ENCODE measurements around the gene AADACL3. TPM values are rescaled to one million over a fixed set of nuclear protein-coding genes. Genes with fewer than 3 reads are reported as not detected.

Gene AADACL3, protein sequence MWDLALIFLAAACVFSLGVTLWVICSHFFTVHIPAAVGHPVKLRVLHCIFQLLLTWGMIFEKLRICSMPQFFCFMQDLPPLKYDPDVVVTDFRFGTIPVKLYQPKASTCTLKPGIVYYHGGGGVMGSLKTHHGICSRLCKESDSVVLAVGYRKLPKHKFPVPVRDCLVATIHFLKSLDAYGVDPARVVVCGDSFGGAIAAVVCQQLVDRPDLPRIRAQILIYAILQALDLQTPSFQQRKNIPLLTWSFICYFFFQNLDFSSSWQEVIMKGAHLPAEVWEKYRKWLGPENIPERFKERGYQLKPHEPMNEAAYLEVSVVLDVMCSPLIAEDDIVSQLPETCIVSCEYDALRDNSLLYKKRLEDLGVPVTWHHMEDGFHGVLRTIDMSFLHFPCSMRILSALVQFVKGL
- total RNA-seq (2016; rRNA removed; fragmentation: Illumina TruSeq; extraction: Trizol) (not detected in 2 replicates), polyA plus RNA-seq (2011; rRNA removed) (0.01 TPM in 1 of 2 replicates, not detected in the other), polyA minus RNA-seq (2011; rRNA and poly(A)+ RNA removed; ENCODE audit: low replicate concordance) (not detected in 2 replicates), Bru-seq, nascent RNA (not detected), BruChase-seq, experiment 1, labeled RNA remaining after a 6-hour chase (not detected), BruChase-seq, experiment 2, labeled RNA remaining after a 2-hour chase (not detected)
- total RNA-seq (2016; cell fraction: cytosol; rRNA removed; fragmentation: Illumina TruSeq; extraction: Trizol; ENCODE audit: low read depth), result not detected in 2 replicates
- total RNA-seq (2016; cell fraction: insoluble cytoplasmic fraction; rRNA removed; fragmentation: Illumina TruSeq; extraction: Trizol), result not detected in 2 replicates
- total RNA-seq (2016; cell fraction: membrane; rRNA removed; fragmentation: Illumina TruSeq; extraction: Trizol), result not detected in 2 replicates
- total RNA-seq (2016; cell fraction: nucleus; rRNA removed; fragmentation: Illumina TruSeq; extraction: Trizol), result not detected in 2 replicates
- polyA plus RNA-seq (2011; cell fraction: cytosol; rRNA removed), result not detected in 2 replicates
- polyA plus RNA-seq (2011; cell fraction: nucleus; rRNA removed), result not detected in 2 replicates
- not detected in 2 replicates for polyA plus RNA-seq (2012)
- polyA plus RNA-seq (2016; cell fraction: cytosol; fragmentation: Illumina TruSeq; extraction: Trizol; ENCODE audit: low read depth), result not detected in 2 replicates
- not detected in 2 replicates for polyA plus RNA-seq (2016; cell fraction: insoluble cytoplasmic fraction; fragmentation: Illumina TruSeq; extraction: Trizol; ENCODE audit: low read depth)
- polyA plus RNA-seq (2016; cell fraction: membrane; fragmentation: Illumina TruSeq; extraction: Trizol; ENCODE audit: low read depth), result not detected in 2 replicates
- not detected in 2 replicates for polyA plus RNA-seq (2016; cell fraction: nucleus; fragmentation: Illumina TruSeq; extraction: Trizol; ENCODE audit: insufficient read depth, low read depth)
- not detected in 2 replicates for polyA minus RNA-seq (2011; cell fraction: cytosol; rRNA and poly(A)+ RNA removed)
- polyA minus RNA-seq (2011; cell fraction: nucleus; rRNA and poly(A)+ RNA removed), result not detected in 2 replicates
- long read RNA-seq, experiment 1, result 0 reads
- long read RNA-seq, experiment 2, result 0 reads

DNA sequence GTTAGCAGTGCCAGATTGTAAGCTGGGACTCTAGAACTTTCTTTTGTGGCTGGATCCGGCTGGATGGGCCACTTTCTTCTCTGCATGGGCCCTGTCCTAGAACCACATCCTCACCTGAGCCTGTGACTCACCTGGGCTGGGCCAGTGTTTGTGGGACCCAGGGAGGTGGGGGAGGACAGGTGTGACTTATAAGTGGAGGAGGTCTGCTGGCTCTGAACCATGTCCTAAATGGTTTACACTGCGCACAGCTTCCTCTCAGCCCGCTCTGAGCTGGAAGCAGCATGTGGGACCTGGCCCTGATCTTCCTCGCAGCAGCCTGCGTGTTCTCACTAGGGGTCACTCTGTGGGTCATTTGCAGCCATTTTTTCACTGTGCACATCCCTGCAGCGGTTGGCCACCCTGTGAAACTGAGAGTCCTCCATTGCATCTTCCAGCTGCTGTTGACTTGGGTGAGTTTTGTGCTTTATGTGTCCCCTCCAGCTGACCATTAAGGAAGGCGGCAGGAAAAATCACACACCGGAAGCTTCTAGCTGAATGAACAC is at the start of gene AADACL3:
Gene AADACL3, plus strand, starts transcription at position 215 of the 542 bp plus-strand sequence. Its CDS starts 67 bp downstream, at position 282.
- no peak for TF ChIP-seq ZNF256 (CRISPR knock-in tag; conservative IDR thresholded peaks at IDR 0.05)
- no peak for TF ChIP-seq MTF2 (CRISPR knock-in tag; IDR thresholded peaks at IDR 0.05; ENCODE audit: borderline replicate concordance)
- TF ChIP-seq, protein P1, sequence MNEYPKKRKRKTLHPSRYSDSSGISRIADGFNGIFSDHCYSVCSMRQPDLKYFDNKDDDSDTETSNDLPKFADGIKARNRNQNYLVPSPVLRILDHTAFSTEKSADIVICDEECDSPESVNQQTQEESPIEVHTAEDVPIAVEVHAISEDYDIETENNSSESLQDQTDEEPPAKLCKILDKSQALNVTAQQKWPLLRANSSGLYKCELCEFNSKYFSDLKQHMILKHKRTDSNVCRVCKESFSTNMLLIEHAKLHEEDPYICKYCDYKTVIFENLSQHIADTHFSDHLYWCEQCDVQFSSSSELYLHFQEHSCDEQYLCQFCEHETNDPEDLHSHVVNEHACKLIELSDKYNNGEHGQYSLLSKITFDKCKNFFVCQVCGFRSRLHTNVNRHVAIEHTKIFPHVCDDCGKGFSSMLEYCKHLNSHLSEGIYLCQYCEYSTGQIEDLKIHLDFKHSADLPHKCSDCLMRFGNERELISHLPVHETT (CRISPR knock-in tag; conservative IDR thresholded peaks at IDR 0.05), result no peak
- no peak for TF ChIP-seq RCOR2 (CRISPR knock-in tag; IDR thresholded peaks at IDR 0.05)
- TF ChIP-seq FOSL2 (CRISPR knock-in tag; IDR thresholded peaks at IDR 0.05), result no peak
- TF ChIP-seq NBN (conservative IDR thresholded peaks at IDR 0.05), result no peak
- TF ChIP-seq, protein P2, sequence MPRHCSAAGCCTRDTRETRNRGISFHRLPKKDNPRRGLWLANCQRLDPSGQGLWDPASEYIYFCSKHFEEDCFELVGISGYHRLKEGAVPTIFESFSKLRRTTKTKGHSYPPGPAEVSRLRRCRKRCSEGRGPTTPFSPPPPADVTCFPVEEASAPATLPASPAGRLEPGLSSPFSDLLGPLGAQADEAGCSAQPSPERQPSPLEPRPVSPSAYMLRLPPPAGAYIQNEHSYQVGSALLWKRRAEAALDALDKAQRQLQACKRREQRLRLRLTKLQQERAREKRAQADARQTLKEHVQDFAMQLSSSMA (CRISPR knock-in tag; IDR thresholded peaks at IDR 0.05), result no peak
- no peak for TF ChIP-seq NFE2 (CRISPR knock-in tag; IDR thresholded peaks at IDR 0.05)
- TF ChIP-seq GFI1 (CRISPR knock-in tag; IDR thresholded peaks at IDR 0.05; ENCODE audit: borderline replicate concordance), result no peak
- no peak for TF ChIP-seq ZNF143 (CRISPR knock-in tag; IDR thresholded peaks at IDR 0.05)
- TF ChIP-seq, protein P3, sequence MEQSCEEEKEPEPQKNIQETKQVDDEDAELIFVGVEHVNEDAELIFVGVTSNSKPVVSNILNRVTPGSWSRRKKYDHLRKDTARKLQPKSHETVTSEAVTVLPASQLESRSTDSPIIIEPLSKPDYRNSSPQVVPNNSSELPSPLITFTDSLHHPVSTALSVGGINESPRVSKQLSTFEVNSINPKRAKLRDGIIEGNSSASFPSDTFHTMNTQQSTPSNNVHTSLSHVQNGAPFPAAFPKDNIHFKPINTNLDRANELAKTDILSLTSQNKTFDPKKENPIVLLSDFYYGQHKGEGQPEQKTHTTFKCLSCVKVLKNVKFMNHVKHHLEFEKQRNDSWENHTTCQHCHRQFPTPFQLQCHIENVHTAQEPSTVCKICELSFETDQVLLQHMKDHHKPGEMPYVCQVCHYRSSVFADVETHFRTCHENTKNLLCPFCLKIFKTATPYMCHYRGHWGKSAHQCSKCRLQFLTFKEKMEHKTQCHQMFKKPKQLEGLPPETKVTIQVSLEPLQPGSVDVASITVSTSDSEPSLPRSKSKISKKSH (CRISPR knock-in tag; IDR thresholded peaks at IDR 0.05; ENCODE audit: borderline replicate concordance), result no peak
- TF ChIP-seq, protein P4, sequence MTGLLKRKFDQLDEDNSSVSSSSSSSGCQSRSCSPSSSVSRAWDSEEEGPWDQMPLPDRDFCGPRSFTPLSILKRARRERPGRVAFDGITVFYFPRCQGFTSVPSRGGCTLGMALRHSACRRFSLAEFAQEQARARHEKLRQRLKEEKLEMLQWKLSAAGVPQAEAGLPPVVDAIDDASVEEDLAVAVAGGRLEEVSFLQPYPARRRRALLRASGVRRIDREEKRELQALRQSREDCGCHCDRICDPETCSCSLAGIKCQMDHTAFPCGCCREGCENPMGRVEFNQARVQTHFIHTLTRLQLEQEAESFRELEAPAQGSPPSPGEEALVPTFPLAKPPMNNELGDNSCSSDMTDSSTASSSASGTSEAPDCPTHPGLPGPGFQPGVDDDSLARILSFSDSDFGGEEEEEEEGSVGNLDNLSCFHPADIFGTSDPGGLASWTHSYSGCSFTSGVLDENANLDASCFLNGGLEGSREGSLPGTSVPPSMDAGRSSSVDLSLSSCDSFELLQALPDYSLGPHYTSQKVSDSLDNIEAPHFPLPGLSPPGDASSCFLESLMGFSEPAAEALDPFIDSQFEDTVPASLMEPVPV (CRISPR knock-in tag; IDR thresholded peaks at IDR 0.05), result no peak
- TF ChIP-seq RAD51 (IDR thresholded peaks at IDR 0.05; ENCODE audit: borderline replicate concordance), result no peak
- TF ChIP-seq MAZ (IDR thresholded peaks at IDR 0.05; ENCODE audit: borderline replicate concordance, low read depth, low read length), result no peak
- TF ChIP-seq MAZ (CRISPR knock-in tag; IDR thresholded peaks at IDR 0.05; ENCODE audit: low read depth), result no peak
- no peak for FAIRE-seq
- no peak for DNase-seq (ENCODE audit: low spot score)
- H2AFZ ChIP-seq (ENCODE audit: low read length), result no peak within 1 kb of the TSS
- no peaks in the 10 kb centered on the region for H4K20me1 ChIP-seq (ENCODE audit: insufficient read depth, low read length)
- H3K27ac ChIP-seq (ENCODE audit: extremely low read length, insufficient read depth, low read length), result no peak within 1 kb of the TSS
- H3K4me2 ChIP-seq (ENCODE audit: low read depth, low read length), result no peak within 1 kb of the TSS
- in situ Hi-C loops (cut with HindIII; ENCODE audit: extremely low pct_ligation_motif_present, low pct_unique_long_range_greater_than_20kb) (no loop called here), intact Hi-C loops (cut with micrococcal nuclease; ENCODE audit: unreplicated experiment) (no loop called here)
- no peaks in the 10 kb centered on the region for H3K36me3 ChIP-seq (replicated peaks in 1 of 2; ENCODE audit: control insufficient read depth in 1 of 2, insufficient read depth in 2 of 2, low read length in 2 of 2)
- peaks cover 1 to 24% of the 10 kb centered on the region in 2 experiments; a peak in 4 of 5 replicates for H3K27me3 ChIP-seq (ENCODE audit: control insufficient read depth in 1 of 2, insufficient read depth in 2 of 2, low read length in 2 of 2)
- ChIA-PET CTCF (ENCODE audit: low intra/inter-chr PET ratio, low total read pairs) (no interaction called here), POLR2A (no interaction called here)
- H3K4me1 ChIP-seq (ENCODE audit: insufficient read depth, low read length), result no peaks in the 10 kb centered on the region
- no peaks in the 10 kb centered on the region for H3K79me2 ChIP-seq (ENCODE audit: insufficient read depth, low read length)
- BruUV-seq (replicated peaks), result no TSS peak
- H3K9ac ChIP-seq (ENCODE audit: insufficient read depth, low read depth, low read length), result no peak within 1 kb of the TSS
- no peaks in the 10 kb centered on the region for H3K9me3 ChIP-seq (ENCODE audit: low read length)
- whole genome bisulfite sequencing (ENCODE audit: low lambda C conversion rate), result 49% methylated on average over 3 of the region's 8 CpGs
- H3K4me3 ChIP-seq (replicated peaks in 1 of 3; ENCODE audit: insufficient read depth in 1 of 3, low read depth in 2 of 3, low read length in 3 of 3), result no peak within 1 kb of the TSS
- ATAC-seq, result no peak

Data from HepG2 (cell line).